ENCODE results near the gene GPRC5D.

GPRC5D gene

DNA sequence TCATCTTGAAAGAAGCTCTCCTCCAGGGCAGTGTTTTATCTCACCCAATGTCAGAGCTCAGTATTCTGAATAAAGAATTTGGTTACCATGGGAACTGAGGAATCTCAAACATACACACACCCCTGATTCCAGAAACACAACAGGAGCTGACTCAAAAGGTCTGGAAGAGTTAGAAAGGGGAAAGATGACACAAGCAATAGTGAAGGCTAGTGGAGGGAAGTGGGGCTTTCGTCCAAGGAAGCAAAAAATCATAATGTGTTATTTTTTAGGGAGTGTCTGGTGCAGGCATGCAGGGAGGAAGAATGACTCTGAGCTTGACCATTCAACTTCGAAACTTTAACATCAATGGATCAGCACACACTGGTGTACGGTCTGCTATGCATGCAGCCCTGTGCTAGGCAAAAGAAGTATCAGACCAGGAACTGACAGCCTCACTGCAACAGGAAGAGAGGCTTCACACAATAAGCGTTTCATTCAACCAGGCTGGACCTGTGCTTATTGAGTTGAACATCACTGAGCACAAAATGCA lies 27.8 kb upstream of the GPRC5D start:
- no peak for DNase-seq (ENCODE audit: low spot score)

DNA sequence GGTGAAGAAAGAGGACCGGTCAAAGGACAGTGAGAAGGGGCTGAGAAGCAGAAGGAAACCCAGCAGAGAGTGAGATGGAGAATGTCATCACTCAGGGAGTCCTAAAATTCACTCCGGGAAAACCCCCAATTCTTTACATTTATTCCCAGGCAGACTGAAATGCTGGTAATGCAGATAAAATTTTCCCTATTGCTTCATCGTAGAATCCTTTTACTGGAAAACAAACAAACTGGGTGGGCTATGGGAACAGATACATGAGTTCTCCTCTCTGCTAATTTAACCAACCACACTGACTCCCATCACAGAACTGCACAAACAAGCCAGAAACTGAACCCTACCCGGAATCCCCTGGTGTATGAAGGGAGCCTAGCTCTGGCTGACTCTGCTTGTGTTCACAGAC lies 27.2 kb upstream of the GPRC5D start:
- no peak for DNase-seq (ENCODE audit: low spot score)

GRCh38 chr12:12977231-12977630 lies 25.3 kb upstream of the GPRC5D start:
- DNase-seq (ENCODE audit: low spot score): no peak

GRCh38 chr12:12976366-12976765 lies 24.4 kb upstream of the GPRC5D start:
- no peak for DNase-seq (ENCODE audit: low spot score)

DNA sequence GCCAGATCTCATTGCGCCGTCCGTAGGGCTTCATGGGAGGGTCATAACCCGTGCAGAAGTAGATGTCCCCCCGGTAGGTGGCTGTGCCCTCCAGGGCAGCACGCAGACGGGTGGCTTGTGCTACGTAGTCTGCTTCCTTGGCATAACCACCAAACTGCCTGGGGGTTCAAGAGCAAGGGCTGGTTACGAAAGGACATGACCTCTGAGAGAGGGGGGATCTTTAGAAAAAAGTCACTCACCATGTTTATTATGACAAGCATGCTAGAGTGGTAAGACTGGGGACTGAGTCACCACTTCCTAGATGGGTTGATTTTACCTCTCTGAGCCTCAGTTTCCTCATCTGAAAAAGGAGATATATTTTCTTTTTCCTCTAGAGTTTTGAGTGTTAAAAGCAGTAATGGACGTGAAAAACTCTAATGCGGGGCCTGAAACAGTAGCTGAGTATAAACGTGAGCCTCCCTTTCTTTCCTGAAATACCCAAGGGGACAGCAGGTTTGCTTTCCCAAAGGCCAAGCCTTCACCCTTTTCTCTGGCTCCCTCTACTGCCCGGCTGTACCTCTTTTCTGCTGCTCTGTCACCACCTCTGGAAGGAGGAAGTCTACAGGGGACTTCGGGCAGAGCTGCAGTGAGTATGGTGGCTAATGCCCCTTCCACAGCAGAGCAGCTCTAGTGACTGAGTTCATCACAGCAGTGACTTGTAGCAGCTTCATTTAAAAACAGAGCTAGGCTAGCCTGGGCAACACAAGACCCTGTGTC lies 23.5 kb upstream of the GPRC5D start:
- DNase-seq (ENCODE audit: low spot score): peak; percentile 8

DNA sequence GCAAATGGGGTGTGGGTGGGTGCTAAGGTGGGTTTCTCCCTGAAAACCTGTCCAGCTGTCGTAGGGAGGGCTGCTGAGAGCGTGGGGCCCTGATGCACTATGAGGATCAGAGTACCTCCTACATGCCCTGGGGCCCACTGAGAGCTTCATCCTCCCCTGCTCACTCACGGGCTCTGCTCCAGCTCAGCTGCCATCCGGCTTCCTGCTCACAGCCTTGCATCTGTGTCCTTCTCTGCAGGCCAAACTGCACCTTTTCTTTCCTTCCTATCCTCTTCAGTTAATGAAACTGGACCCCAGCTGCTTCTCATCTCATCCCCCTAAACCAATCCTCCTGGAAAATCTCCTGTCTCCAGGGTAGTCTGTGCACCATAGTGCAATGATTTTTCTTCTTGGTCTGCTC lies 22.2 kb upstream of the GPRC5D start:
- no peak for DNase-seq (ENCODE audit: low spot score)

DNA sequence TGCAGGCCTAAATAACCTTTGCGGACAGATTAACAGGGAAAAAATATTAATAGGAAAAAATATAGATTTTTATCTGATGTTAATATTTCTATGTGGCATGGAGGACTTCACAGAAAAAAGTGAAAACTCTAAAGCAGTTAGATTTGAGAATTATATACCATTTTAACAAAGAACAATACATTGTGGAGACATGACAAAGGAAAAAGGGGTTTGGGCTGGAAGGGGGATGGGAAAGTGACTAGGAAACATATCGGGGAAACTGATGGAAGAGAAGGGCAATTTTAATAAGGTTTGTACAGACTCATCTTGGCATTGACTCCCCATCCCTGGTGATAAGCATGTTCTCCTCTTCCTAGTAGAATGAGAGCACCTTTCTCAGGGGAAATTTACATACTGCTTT lies 21.0 kb upstream of the GPRC5D start:
- no peak for DNase-seq (ENCODE audit: low spot score)

DNA sequence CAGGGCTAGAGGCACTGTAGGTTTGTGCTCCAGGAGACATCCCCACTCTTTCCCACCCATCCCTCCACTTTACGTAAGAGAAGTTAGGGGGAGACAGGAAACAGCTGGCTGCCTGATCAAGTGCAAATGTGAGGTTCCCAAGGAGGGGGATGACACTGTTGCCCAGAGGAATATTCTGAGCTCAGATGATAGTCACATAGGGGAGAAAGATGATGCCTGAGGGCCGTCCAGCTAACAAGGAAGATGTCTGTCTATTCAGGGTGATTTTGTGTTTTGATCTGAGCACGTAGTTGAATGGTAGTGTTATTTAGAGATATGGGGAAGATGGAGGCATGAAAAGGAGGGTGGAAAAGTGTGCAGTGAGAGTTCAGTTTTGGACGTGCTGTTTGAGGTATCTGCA lies 13.9 kb upstream of the GPRC5D start:
- DNase-seq (ENCODE audit: low spot score): no peak

GRCh38 chr12:12964255-12964654 lies 12.3 kb upstream of the GPRC5D start:
- peak; percentile 23 for DNase-seq (ENCODE audit: low spot score)

GRCh38 chr12:12960639-12961209 lies 8.8 kb upstream of the GPRC5D start:
- no peak for DNase-seq (ENCODE audit: low spot score)

DNA sequence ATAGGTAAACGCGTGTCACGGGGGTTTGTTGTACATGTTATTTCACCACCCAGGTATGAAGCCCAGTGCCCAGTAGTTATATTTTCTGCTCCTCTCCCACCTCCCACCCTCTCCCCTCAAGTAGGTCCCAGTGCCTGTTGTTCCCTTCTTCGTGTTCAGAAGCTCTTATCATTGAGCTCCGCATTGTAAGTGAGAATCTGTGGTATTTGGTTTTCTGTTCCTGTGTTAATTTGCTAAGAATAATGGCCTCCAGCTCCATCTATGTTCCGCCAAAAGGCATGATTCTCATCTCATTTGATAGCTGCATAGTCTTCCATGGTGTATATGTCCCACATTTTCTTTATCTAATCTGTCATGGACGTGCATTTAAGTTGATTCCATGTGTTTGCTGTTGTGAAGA lies 6.9 kb upstream of the GPRC5D start:
- no peak for DNase-seq (ENCODE audit: low spot score)

- no peak for DNase-seq (ENCODE audit: low spot score)
Measured at GRCh38 chr12:12954878-12955625, 3.1 kb upstream of the GPRC5D start.

DNA sequence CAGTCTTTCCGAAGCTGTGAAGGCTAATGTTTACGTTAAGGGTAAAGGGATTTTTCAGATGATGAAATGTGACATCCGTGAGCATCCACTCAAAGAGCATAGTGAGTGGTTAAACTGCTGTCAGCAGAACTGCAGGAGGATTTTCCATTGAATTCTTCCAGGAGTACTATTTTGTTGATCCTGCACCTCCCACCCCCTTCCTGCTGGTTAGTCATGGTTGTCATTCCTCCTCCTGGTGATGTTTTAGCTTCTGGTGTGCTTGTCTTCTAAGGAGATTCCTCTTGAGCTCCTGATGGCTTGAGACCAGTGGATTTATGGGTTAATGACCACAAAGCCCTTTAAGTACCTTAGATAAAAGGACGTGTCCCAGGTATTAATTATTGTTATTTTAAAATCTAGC lies 2.4 kb upstream of the GPRC5D start:
- DNase-seq (ENCODE audit: low spot score): no peak

DNA sequence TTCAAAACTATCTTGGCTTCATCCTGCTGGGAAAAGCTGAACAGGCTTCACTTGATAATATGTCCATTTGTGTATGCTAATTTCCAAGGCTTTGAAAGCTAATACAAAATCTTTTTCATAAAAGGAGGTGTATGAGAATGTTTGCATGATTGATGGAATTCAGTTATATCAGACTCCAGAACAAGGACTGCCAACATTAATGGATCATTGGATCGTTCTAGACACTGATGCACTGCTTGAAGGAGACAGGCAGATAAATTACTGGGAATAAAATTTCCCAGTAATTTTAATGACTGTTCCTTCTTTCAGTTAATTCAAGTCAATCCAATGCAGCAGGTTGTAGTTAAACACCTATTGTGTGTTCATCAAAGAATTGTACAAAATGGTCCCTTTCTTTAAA lies 466 bp downstream of the GPRC5D start:
- DNase-seq (ENCODE audit: low spot score): no peak

DNA sequence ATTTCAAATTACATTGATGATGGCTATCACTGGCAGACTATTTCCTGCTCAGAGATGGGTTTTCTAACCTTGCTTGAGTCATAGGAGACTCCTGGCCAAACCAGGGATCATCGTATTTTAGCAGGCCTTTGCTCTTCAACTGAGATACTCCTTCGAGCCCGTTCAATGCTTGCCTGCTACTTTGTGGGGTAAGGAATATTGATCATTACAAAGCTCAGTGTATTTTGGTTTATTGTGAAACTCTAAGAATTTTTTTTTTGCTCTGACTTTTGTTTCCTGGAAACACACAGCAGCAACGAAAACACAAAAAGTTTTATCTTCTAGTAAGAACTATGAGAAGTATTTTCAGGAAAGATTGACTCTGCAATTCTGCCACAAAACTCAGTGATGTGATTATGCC lies 4.1 kb downstream of the GPRC5D start:
- no peak for DNase-seq (ENCODE audit: low spot score)

GRCh38 chr12:12946686-12947355 lies 5.1 kb downstream of the GPRC5D start:
- DNase-seq (ENCODE audit: low spot score): no peak

GRCh38 chr12:12945591-12945990 lies 6.4 kb downstream of the GPRC5D start:
- DNase-seq (ENCODE audit: low spot score): no peak

DNA sequence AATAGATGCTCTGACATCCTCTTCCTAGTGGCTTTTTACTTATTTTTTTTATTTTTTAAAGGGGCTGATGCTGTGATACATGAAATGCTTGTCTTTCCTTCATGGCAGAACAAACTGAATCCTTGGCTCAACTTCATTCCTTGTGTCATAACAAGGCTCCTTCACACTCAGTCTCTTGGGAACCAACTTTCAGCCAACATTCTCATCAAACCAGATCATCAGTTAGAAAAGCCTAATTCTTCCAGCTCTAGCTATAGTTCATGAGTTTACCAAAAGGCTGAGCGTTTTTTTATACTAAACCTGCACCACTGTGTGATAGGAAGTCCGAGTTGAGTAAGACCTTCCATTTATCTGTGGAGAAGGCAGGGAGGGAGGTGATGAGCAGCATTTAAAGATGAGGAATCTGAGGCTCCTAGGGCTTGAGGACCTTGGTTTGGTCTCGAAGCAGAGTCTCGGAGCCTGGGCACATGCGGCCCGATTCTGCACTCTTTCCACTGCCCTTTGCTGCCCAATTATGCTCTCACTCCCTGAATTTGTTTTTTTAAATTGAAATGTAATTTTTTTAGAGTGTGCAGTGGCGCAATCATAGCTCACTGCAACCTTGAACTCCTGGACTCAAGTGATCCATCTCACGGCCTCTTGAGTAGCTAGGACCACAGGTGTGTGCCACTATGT lies 8.2 kb downstream of the GPRC5D start:
- DNase-seq (ENCODE audit: low spot score): no peak

GRCh38 chr12:12941450-12942350 lies 10.3 kb downstream of the GPRC5D start:
- no peak for DNase-seq (ENCODE audit: low spot score)

GRCh38 chr12:12939888-12940287 lies 12.1 kb downstream of the GPRC5D start:
- no peak for DNase-seq (ENCODE audit: low spot score)

DNA sequence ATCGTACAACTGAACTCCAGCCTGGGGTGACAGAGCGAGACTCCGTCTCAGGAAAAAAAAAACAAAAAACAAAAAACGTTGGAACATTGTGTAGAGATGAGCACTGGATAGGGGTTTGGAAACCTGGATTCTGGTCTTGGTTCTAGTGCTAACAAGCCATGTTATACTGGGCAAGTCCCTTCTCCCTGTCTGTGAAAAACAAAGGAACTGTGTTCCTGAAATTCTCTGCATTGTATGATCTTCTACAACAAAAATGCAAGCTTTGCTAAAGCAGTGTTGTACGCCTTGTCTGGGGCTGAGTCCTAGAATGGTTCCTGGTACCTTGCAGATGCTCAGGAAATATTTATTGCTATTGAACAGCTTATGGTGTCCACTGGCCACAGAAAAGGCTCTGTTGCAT lies 13.4 kb downstream of the GPRC5D start:
- DNase-seq (ENCODE audit: low spot score): no peak
